HepG2 (cell line): ENCODE measurements around the gene AK9.

Experiments
- FOXP4 ChIP-seq: sonication (generic); formaldehyde crosslinking; IDR thresholded peaks from 2 replicates; pipeline ENCODE4 v1.4.0; 2020; ENCODE audit warnings: missing genetic modification reagents
- POLR2A ChIP-seq, 2 experiments: IDR thresholded peaks; 2 replicates each; pipeline ENCODE4 v1.6.1; 2011; ENCODE audit warnings: low read depth in 2 of 2, low read length in 2 of 2, mild to moderate bottlenecking in 1 of 2, moderate library complexity in 1 of 2; ENCODE audit not compliant: insufficient read depth in 1 of 2

- no peak for TF ChIP-seq POLR2A (IDR thresholded peaks at IDR 0.05; ENCODE audit: insufficient read depth in 1 of 2, low read depth in 2 of 2, low read length in 2 of 2)
- no peak for TF ChIP-seq FOXP4 (CRISPR knock-in tag)
Observed at GRCh38 chr6:109484122-109484521, 206.9 kb downstream of the AK9 start.
